Neural cell (in vitro differentiated cells): Measurements from ENCODE around the gene CDK11A.
"Not testable (repeated sequence)": the region's sequence is repeated elsewhere in the genome, so short reads cannot be mapped to it uniquely, and the experiment has no call there.

Experiments used
- EP300 ChIP-seq: fragments of 450-650 bp; conservative IDR thresholded peaks from 2 replicates; pipeline ENCODE4 v1.6.1; 2014; ENCODE audit warnings: antibody characterized with exemption, mild to moderate bottlenecking, moderate library complexity; ENCODE audit not compliant: poor library complexity, severe bottlenecking
- TF ChIP-seq, protein P1 (sequence below): fragments of 450-650 bp; IDR thresholded peaks from 2 replicates; pipeline ENCODE4 v1.5.1; 2014; ENCODE audit warnings: antibody characterized with exemption, mild to moderate bottlenecking, moderate library complexity; ENCODE audit not compliant: poor library complexity, severe bottlenecking

- not testable (repeated sequence) for TF ChIP-seq EP300
- TF ChIP-seq, protein P1, sequence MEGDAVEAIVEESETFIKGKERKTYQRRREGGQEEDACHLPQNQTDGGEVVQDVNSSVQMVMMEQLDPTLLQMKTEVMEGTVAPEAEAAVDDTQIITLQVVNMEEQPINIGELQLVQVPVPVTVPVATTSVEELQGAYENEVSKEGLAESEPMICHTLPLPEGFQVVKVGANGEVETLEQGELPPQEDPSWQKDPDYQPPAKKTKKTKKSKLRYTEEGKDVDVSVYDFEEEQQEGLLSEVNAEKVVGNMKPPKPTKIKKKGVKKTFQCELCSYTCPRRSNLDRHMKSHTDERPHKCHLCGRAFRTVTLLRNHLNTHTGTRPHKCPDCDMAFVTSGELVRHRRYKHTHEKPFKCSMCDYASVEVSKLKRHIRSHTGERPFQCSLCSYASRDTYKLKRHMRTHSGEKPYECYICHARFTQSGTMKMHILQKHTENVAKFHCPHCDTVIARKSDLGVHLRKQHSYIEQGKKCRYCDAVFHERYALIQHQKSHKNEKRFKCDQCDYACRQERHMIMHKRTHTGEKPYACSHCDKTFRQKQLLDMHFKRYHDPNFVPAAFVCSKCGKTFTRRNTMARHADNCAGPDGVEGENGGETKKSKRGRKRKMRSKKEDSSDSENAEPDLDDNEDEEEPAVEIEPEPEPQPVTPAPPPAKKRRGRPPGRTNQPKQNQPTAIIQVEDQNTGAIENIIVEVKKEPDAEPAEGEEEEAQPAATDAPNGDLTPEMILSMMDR = not testable (repeated sequence)
Measured at GRCh38 chr1:1691443-1691842, 32.7 kb downstream of the CDK11A start.
